PC-9 (cell line): ENCODE data around the gene AKIRIN2. TPM values are rescaled to one million over a fixed set of nuclear protein-coding genes. Genes with fewer than 3 reads are reported as not detected.

Source experiments
- BruUV-seq: library from RNA; stranded (reverse); fragments of 400-500 nt; replicated peaks from 2 replicates; lab custom pipeline; 2021; lab: Mats Ljungman, UMichigan
- CTCF ChIA-PET: fragments of 300-600 bp; sonication (Branson Sonifier 250); formaldehyde crosslinking; loops from one replicate; lab custom pipeline; 2022; ENCODE audit warnings: antibody characterized with exemption; lab: Charles Lee
- POLR2A ChIA-PET: fragments of 300-600 bp; sonication (Branson Sonifier 250); formaldehyde crosslinking; loops from one replicate; lab custom pipeline; 2022; ENCODE audit warnings: antibody characterized with exemption; ENCODE audit not compliant: unreplicated experiment; lab: Charles Lee
- DNase-seq, 2 experiments: peaks; one replicate each; pipeline versions ENCODE4 v3.0.0 to v3.0.0-alpha.2; 2015 to 2022; ENCODE audit warnings: mixed read lengths in 1 of 2
- H2AFZ ChIP-seq: fragments of 200-600 bp; sonication (generic); 2 replicates; pipeline ENCODE4 v1.8.1; 2017; ENCODE audit warnings: antibody characterized with exemption
- H3F3A ChIP-seq: fragments of 200-600 bp; sonication (generic); 2 replicates; pipeline ENCODE4 v1.8.1; 2017; ENCODE audit warnings: antibody characterized with exemption, mild to moderate bottlenecking, low read depth; ENCODE audit not compliant: insufficient read depth
- H3K27ac ChIP-seq: fragments of 200-600 bp; sonication (generic); 2 replicates; pipeline ENCODE4 v1.6.1; 2016; ENCODE audit warnings: mixed run types
- H3K27me3 ChIP-seq: fragments of 200-600 bp; sonication (generic); 2 replicates; pipeline ENCODE4 v1.6.1; 2016; ENCODE audit warnings: low read depth, mixed run types; ENCODE audit not compliant: insufficient read depth
- H3K36me3 ChIP-seq: fragments of 200-600 bp; sonication (generic); 2 replicates; pipeline ENCODE4 v1.6.1; 2016; ENCODE audit warnings: low read depth, mixed run types
- H3K4me1 ChIP-seq: fragments of 200-600 bp; sonication (generic); replicated peaks from 2 replicates; pipeline ENCODE4 v1.6.1; 2016; ENCODE audit warnings: mixed run types; ENCODE audit not compliant: insufficient read depth
- H3K4me2 ChIP-seq: fragments of 200-600 bp; sonication (generic); 2 replicates; pipeline ENCODE4 v1.6.1; 2017; ENCODE audit warnings: mixed run types
- H3K4me3 ChIP-seq: fragments of 200-600 bp; sonication (generic); 2 replicates; pipeline ENCODE4 v1.6.1; 2016; ENCODE audit warnings: mixed run types
- H3K79me2 ChIP-seq: fragments of 200-600 bp; sonication (generic); 2 replicates; pipeline ENCODE4 v1.6.1; 2017; ENCODE audit warnings: low read depth, mixed run types
- H3K9me2 ChIP-seq: fragments of 200-600 bp; sonication (generic); 2 replicates; pipeline ENCODE4 v1.8.1; 2017; ENCODE audit warnings: mild to moderate bottlenecking; ENCODE audit not compliant: insufficient read depth
- H3K9me3 ChIP-seq: fragments of 200-600 bp; sonication (generic); 2 replicates; pipeline ENCODE4 v1.8.1; 2016; ENCODE audit warnings: low read depth; ENCODE audit not compliant: insufficient read depth
- H4K20me1 ChIP-seq: fragments of 200-600 bp; sonication (generic); 2 replicates; pipeline ENCODE4 v1.8.1; 2017; ENCODE audit not compliant: insufficient read depth
- CTCF ChIP-seq: fragments of 200-600 bp; sonication (generic); conservative IDR thresholded peaks from 2 replicates; pipeline ENCODE4 v1.6.1; 2017; ENCODE audit warnings: mixed run types, antibody characterized with exemption, mild to moderate bottlenecking, moderate library complexity
- EZH2 ChIP-seq: fragments of 200-600 bp; sonication (generic); IDR thresholded peaks from 2 replicates; pipeline ENCODE4 v1.8.0; 2017; ENCODE audit warnings: antibody characterized with exemption, low read depth
- intact Hi-C: fragments of 100-400 bp; cut with micrococcal nuclease; formaldehyde crosslinking; loops from one replicate; pipeline ENCODE4 v1.10.0; 2022; ENCODE audit not compliant: unreplicated experiment
- total RNA-seq: library from RNA; stranded (reverse); gene quantifications from 2 replicates; pipeline ENCODE4 v1.2.3, GENCODE V29; 2021

Gene AKIRIN2
- total RNA-seq, 1 experiment from 2014 or later = 48.3 TPM

- H3K9me2 ChIP-seq = no peaks in the 10 kb centered on the region
- ChIA-PET CTCF (no interaction called here), POLR2A (no interaction called here)
- BruUV-seq = no TSS peak
- TF ChIP-seq EZH2 = no peak
- no peak for TF ChIP-seq CTCF
- H3K79me2 ChIP-seq = no peaks in the 10 kb centered on the region
- no peaks in the 10 kb centered on the region for H3K27me3 ChIP-seq
- no peaks in the 10 kb centered on the region for H3F3A ChIP-seq
- no peaks in the 10 kb centered on the region for H3K4me1 ChIP-seq
- no peak overlapping the region for H3K27ac ChIP-seq
- H3K9me3 ChIP-seq = no peaks in the 10 kb centered on the region
- no peaks in the 10 kb centered on the region for H3K36me3 ChIP-seq
- no peak overlapping the region for H3K4me2 ChIP-seq
- H3K4me3 ChIP-seq = no peak overlapping the region
- no peak for DNase-seq
- no peaks in the 10 kb centered on the region for H4K20me1 ChIP-seq
- no peak overlapping the region for H2AFZ ChIP-seq
- intact Hi-C loops = no loop called here
Measured at GRCh38 chr6:87628881-87629280, 73.2 kb downstream of the AKIRIN2 start.

- CTCF ChIA-PET = no interaction called here
- H3K9me3 ChIP-seq = no peaks in the 10 kb centered on the region
Measured at GRCh38 chr6:87628424-87628823, 73.6 kb downstream of the AKIRIN2 start.

More at GRCh38 chr6:87628424-87628823, 73.6 kb downstream of the AKIRIN2 start:
- Histone ChIP-seq H3K9me2 (no peaks in the 10 kb centered on the region), H3K79me2 (no peaks in the 10 kb centered on the region), H3K36me3 (no peaks in the 10 kb centered on the region), H3K27me3 (no peaks in the 10 kb centered on the region), H3F3A (no peaks in the 10 kb centered on the region), H3K27ac (no peak overlapping the region), H4K20me1 (no peaks in the 10 kb centered on the region), H3K4me1 (no peaks in the 10 kb centered on the region), H3K4me2 (no peak overlapping the region), H2AFZ (no peak overlapping the region), H3K4me3 (no peak overlapping the region)
- intact Hi-C loops = no loop called here
- DNase-seq = no peak
- POLR2A ChIA-PET = interaction anchor here (0.6 kb wide), 1 partner anchor 14 kb away, joined by 3 read pairs; no protein-coding TSS in a partner anchor
- no TSS peak for BruUV-seq
- TF ChIP-seq EZH2 (no peak), CTCF (no peak)

Other genes with a start within 250 kb of the AKIRIN2 start
- 6.7 and 9.3 TPM in 2 replicates for gene SLC35A1, start 229.3 kb downstream of the AKIRIN2 start, total RNA-seq
- gene RARS2, start 112.2 kb downstream of the AKIRIN2 start, total RNA-seq = 22.6 and 34.6 TPM in 2 replicates
- 19.8 and 24.3 TPM in 2 replicates for gene ORC3, start 112.1 kb downstream of the AKIRIN2 start, total RNA-seq